OCI-LY3 (cell line): Measurements from ENCODE around the gene CSDE1.
"Not testable (repeated sequence)": the region's sequence is repeated elsewhere in the genome, so short reads cannot be mapped to it uniquely, and the experiment has no call there.

Experiments used
- H2AFZ ChIP-seq: fragments of 200-600, 300-600 bp; shearing (Covaris generic); 2 replicates; pipeline ENCODE4 v1.6.0; 2014; ENCODE audit warnings: antibody characterized with exemption, low read depth, low read length
- H3K27ac ChIP-seq: fragments of 200-600, 300-600 bp; sonication (generic); 2 replicates; pipeline ENCODE4 v1.5.1; 2014; ENCODE audit warnings: mild to moderate bottlenecking, low read length, moderate library complexity, mixed read lengths
- H3K27me3 ChIP-seq: fragments of 200-600, 300-600 bp; sonication (generic); 2 replicates; pipeline ENCODE4 v1.6.1; 2014; ENCODE audit warnings: low read depth, low read length, mixed read lengths
- H3K36me3 ChIP-seq: fragments of 200-600, 300-600 bp; sonication (generic); replicated peaks from 2 replicates; pipeline ENCODE3; 2014; ENCODE audit warnings: low read depth, low read length, mixed read lengths
- H3K4me1 ChIP-seq: fragments of 300-600, 200-600 bp; sonication (generic); 2 replicates; pipeline ENCODE4 v1.6.1; 2014; ENCODE audit warnings: low read length, mixed read lengths
- H3K4me2 ChIP-seq: fragments of 200-600, 300-600 bp; sonication (generic); 2 replicates; pipeline ENCODE4 v1.6.1; 2014; ENCODE audit warnings: low read length, mixed read lengths
- H3K4me3 ChIP-seq: fragments of 300-600, 200-600 bp; sonication (generic); 2 replicates; pipeline ENCODE4 v1.5.1; 2014; ENCODE audit warnings: antibody characterized with exemption, mild to moderate bottlenecking, low read length, moderate library complexity
- H3K79me2 ChIP-seq: fragments of 300-600, 200-600 bp; shearing (Covaris generic); 2 replicates; pipeline ENCODE4 v1.6.1; 2014; ENCODE audit warnings: mild to moderate bottlenecking, low read length, mixed read lengths
- H3K9ac ChIP-seq: fragments of 300-600, 200-600 bp; shearing (Covaris generic); 2 replicates; pipeline ENCODE4 v1.6.0; 2014; ENCODE audit warnings: mild to moderate bottlenecking, low read length, moderate library complexity
- H3K9me3 ChIP-seq: fragments of 200-600, 300-600 bp; shearing (Covaris generic); 2 replicates; pipeline ENCODE4 v1.6.1; 2014; ENCODE audit warnings: low read length, mixed read lengths; ENCODE audit not compliant: insufficient read depth
- H4K20me1 ChIP-seq: fragments of 200-600, 300-600 bp; sonication (generic); 2 replicates; pipeline ENCODE4 v1.6.1; 2016; ENCODE audit warnings: low read length, mixed read lengths; ENCODE audit not compliant: insufficient read depth
- CTCF ChIP-seq: fragments of 200-600, 300-600 bp; sonication (generic); IDR thresholded peaks from 2 replicates; pipeline ENCODE4 v1.5.1; 2014; ENCODE audit warnings: antibody characterized with exemption, low read length, low read depth
- EZH2phosphoT487 ChIP-seq: fragments of 200-600 bp; shearing (Covaris generic); IDR thresholded peaks from 2 replicates; pipeline ENCODE4 v1.6.1; 2018; ENCODE audit warnings: antibody characterized with exemption, mixed run types, low read depth

The CSDE1 gene

GRCh38 chr1:114782476-114782875 is 24.7 kb upstream of the CSDE1 start:
- H3K27me3 ChIP-seq: no peaks in the 10 kb centered on the region
- H3K9me3 ChIP-seq: no peaks in the 10 kb centered on the region
- H3K4me3 ChIP-seq: no peak overlapping the region
- TF ChIP-seq EZH2phosphoT487 (no peak), CTCF (no peak)
- no peak overlapping the region for H2AFZ ChIP-seq
- H3K4me1 ChIP-seq: peaks cover 4% of the 10 kb centered on the region; the same call in 1 of the 2 replicates
- no peak overlapping the region for H3K4me2 ChIP-seq
- peaks cover 6% of the 10 kb centered on the region for H3K36me3 ChIP-seq
- H3K9ac ChIP-seq: no peak overlapping the region
- no peaks in the 10 kb centered on the region for H4K20me1 ChIP-seq
- peaks cover 19% of the 10 kb centered on the region for H3K79me2 ChIP-seq
- H3K27ac ChIP-seq: no peak overlapping the region

- Histone ChIP-seq H3K27ac (peak within 1 kb of the TSS; percentile 26; the same call in 1 of the 2 replicates), H3K36me3 (peaks cover 12% of the 10 kb centered on the region), H3K4me2 (peak within 1 kb of the TSS; percentile 75), H3K4me3 (peak within 1 kb of the TSS; percentile 89), H3K9ac (peak within 1 kb of the TSS; percentile 71), H3K4me1 (peaks cover 4% of the 10 kb centered on the region; the same call in 1 of the 2 replicates), H3K79me2 (peaks cover 19% of the 10 kb centered on the region), H2AFZ (peak within 1 kb of the TSS; percentile 79), H4K20me1 (no peaks in the 10 kb centered on the region), H3K27me3 (no peaks in the 10 kb centered on the region), H3K9me3 (no peaks in the 10 kb centered on the region)
- no peak for TF ChIP-seq CTCF
These were observed 22.8 kb upstream of the CSDE1 start, which contains the start of gene SIKE1 for GRCh38 chr1:114780344-114781226. Gene SIKE1, minus strand, starts transcription at chr1:114780685. Its CDS starts 78 bp downstream, at chr1:114780607.

- peak overlapping the region; percentile 89 for H3K4me3 ChIP-seq
- H3K4me2 ChIP-seq: peak overlapping the region; percentile 75
- H3K4me1 ChIP-seq: peaks cover 4% of the 10 kb centered on the region; the same call in 1 of the 2 replicates
- TF ChIP-seq EZH2phosphoT487 (no peak), CTCF (no peak)
- no peak overlapping the region for H3K27ac ChIP-seq
- H3K27me3 ChIP-seq: no peaks in the 10 kb centered on the region
- no peak overlapping the region for H2AFZ ChIP-seq
- H3K36me3 ChIP-seq: peaks cover 14% of the 10 kb centered on the region
- peaks cover 19% of the 10 kb centered on the region for H3K79me2 ChIP-seq
- peak overlapping the region; percentile 71 for H3K9ac ChIP-seq
- no peaks in the 10 kb centered on the region for H3K9me3 ChIP-seq
- no peaks in the 10 kb centered on the region for H4K20me1 ChIP-seq
These were observed 21.9 kb upstream of the CSDE1 start for GRCh38 chr1:114779722-114780121.

- not testable (repeated sequence) for H2AFZ ChIP-seq, H3K27ac ChIP-seq, H4K20me1 ChIP-seq, H3K9me3 ChIP-seq, H3K9ac ChIP-seq, H3K4me2 ChIP-seq, H3K4me1 ChIP-seq, H3K27me3 ChIP-seq, H3K4me3 ChIP-seq
- Histone ChIP-seq H3K79me2 (peaks cover 19% of the 10 kb centered on the region), H3K36me3 (peaks cover 18% of the 10 kb centered on the region)
These were observed 18.9 kb upstream of the CSDE1 start for GRCh38 chr1:114776726-114777125.
